ENCODE data around the gene CNGB1.

The CNGB1 gene

GRCh38 chr16:57966204-57966771 lies 4.6 kb downstream of the CNGB1 start:
- no peak overlapping the region for H3K4me3 ChIP-seq (ENCODE audit: low read length)
- peaks cover 3% of the 10 kb centered on the region for H3K27me3 ChIP-seq (ENCODE audit: control insufficient read depth, insufficient read depth, low read length)
- peaks cover 5% of the 10 kb centered on the region for H3K4me1 ChIP-seq (ENCODE audit: control insufficient read depth, insufficient read depth, low read length)
- H3K36me3 ChIP-seq (ENCODE audit: control insufficient read depth, insufficient read depth, low read length), result no peaks in the 10 kb centered on the region
- H3K9me3 ChIP-seq (ENCODE audit: control insufficient read depth, low read length), result no peaks in the 10 kb centered on the region
- no peak overlapping the region for H3K9ac ChIP-seq (ENCODE audit: low read length)

- no peak overlapping the region for H3K9ac ChIP-seq (ENCODE audit: low read length)
- H3K4me3 ChIP-seq (ENCODE audit: low read length), result no peak overlapping the region
- H3K27me3 ChIP-seq (ENCODE audit: control insufficient read depth, insufficient read depth, low read length), result peaks cover 3% of the 10 kb centered on the region
- no peaks in the 10 kb centered on the region for H3K36me3 ChIP-seq (ENCODE audit: control insufficient read depth, insufficient read depth, low read length)
- peaks cover 5% of the 10 kb centered on the region for H3K4me1 ChIP-seq (ENCODE audit: control insufficient read depth, insufficient read depth, low read length)
- H3K9me3 ChIP-seq (ENCODE audit: control insufficient read depth, low read length), result no peaks in the 10 kb centered on the region
These were observed 6.7 kb downstream of the CNGB1 start for GRCh38 chr16:57964157-57964700.

GRCh38 chr16:57962756-57963155 lies 8.2 kb downstream of the CNGB1 start:
- no peak overlapping the region for H3K4me3 ChIP-seq (ENCODE audit: low read length)
- H3K36me3 ChIP-seq (ENCODE audit: control insufficient read depth, insufficient read depth, low read length), result no peaks in the 10 kb centered on the region
- H3K27me3 ChIP-seq (ENCODE audit: control insufficient read depth, insufficient read depth, low read length), result peaks cover 3% of the 10 kb centered on the region
- no peak overlapping the region for H3K9ac ChIP-seq (ENCODE audit: low read length)
- H3K9me3 ChIP-seq (ENCODE audit: control insufficient read depth, low read length), result no peaks in the 10 kb centered on the region
- peaks cover 5% of the 10 kb centered on the region for H3K4me1 ChIP-seq (ENCODE audit: control insufficient read depth, insufficient read depth, low read length)

GRCh38 chr16:57962046-57962445 lies 8.9 kb downstream of the CNGB1 start:
- Histone ChIP-seq H3K4me3 (ENCODE audit: low read length) (no peak overlapping the region), H3K9me3 (ENCODE audit: control insufficient read depth, low read length) (no peaks in the 10 kb centered on the region), H3K4me1 (ENCODE audit: control insufficient read depth, insufficient read depth, low read length) (peaks cover 4% of the 10 kb centered on the region), H3K27me3 (ENCODE audit: control insufficient read depth, insufficient read depth, low read length) (peaks cover 3% of the 10 kb centered on the region), H3K9ac (ENCODE audit: low read length) (no peak overlapping the region), H3K36me3 (ENCODE audit: control insufficient read depth, insufficient read depth, low read length) (no peaks in the 10 kb centered on the region)

GRCh38 chr16:57961538-57961937 lies 9.4 kb downstream of the CNGB1 start:
- no peak overlapping the region for H3K4me3 ChIP-seq (ENCODE audit: low read length)
- peaks cover 3% of the 10 kb centered on the region for H3K27me3 ChIP-seq (ENCODE audit: control insufficient read depth, insufficient read depth, low read length)
- H3K9ac ChIP-seq (ENCODE audit: low read length), result no peak overlapping the region
- no peaks in the 10 kb centered on the region for H3K36me3 ChIP-seq (ENCODE audit: control insufficient read depth, insufficient read depth, low read length)
- H3K4me1 ChIP-seq (ENCODE audit: control insufficient read depth, insufficient read depth, low read length), result no peaks in the 10 kb centered on the region
- no peaks in the 10 kb centered on the region for H3K9me3 ChIP-seq (ENCODE audit: control insufficient read depth, low read length)

DNA sequence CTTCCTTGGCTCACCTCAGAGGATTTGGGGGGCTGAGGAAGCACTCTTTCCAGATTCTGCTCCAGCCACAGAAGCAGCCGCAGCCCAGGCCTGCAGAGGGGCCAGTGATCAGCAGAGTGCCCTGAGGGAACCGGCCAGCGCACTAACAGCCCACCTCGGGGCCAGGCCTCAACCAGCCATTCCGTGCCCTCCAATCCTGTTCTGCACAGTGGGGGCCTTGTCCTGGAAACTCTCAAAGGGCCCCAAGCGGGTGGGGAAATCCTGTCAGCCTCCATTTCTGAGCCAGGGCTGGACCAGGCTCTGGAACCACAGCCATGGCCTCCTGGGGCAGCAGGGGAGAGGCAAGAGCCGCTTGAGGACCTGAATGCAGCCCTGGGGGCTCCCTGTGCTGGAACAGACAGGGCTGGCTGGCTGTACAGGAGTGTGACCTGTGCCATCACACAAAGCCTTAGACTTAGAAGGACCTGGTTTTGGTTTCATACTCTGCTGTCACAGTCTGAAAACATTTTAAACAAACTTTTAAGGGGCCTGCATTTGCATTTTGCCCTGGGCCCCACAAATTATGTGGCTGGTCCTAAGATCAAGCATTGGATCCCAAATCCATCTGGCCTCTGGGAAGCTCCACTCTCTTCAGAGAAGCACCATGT lies 10.0 kb downstream of the CNGB1 start:
- Histone ChIP-seq H3K36me3 (ENCODE audit: control insufficient read depth, insufficient read depth, low read length) (no peaks in the 10 kb centered on the region), H3K4me1 (ENCODE audit: control insufficient read depth, insufficient read depth, low read length) (no peaks in the 10 kb centered on the region)

DNA sequence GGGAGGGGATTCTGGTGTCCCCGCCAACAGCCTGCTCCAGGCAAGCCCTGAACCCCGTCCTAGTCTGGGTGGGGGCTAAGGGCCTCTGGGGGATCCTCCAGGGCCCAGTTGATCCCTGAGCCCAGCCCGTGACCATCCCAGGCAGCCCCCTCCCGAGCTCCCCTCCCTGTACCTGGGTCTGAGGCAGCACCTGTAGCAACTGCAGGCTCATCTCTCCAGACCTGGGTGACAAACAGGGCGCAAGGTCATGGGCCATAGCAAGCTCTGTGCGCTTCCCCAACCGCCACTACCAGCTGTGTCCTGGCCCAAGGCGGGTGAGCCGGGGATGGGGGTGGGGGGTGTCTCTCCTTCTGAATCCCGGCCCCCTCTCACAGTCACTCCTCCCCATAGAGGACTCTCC lies 10.6 kb downstream of the CNGB1 start:
- Histone ChIP-seq H3K9me3 (ENCODE audit: control insufficient read depth, low read length) (no peaks in the 10 kb centered on the region), H3K4me1 (ENCODE audit: control insufficient read depth, insufficient read depth, low read length) (no peaks in the 10 kb centered on the region), H3K4me3 (ENCODE audit: low read length) (no peak overlapping the region), H3K36me3 (ENCODE audit: control insufficient read depth, insufficient read depth, low read length) (no peaks in the 10 kb centered on the region), H3K9ac (ENCODE audit: low read length) (no peak overlapping the region), H3K27me3 (ENCODE audit: control insufficient read depth, insufficient read depth, low read length) (peaks cover 3% of the 10 kb centered on the region)

More for the DNA sequence above, 10.0 kb downstream of the CNGB1 start:
- Histone ChIP-seq H3K27me3 (ENCODE audit: control insufficient read depth, insufficient read depth, low read length) (peaks cover 3% of the 10 kb centered on the region), H3K9ac (ENCODE audit: low read length) (no peak overlapping the region), H3K4me3 (ENCODE audit: low read length) (no peak overlapping the region), H3K9me3 (ENCODE audit: control insufficient read depth, low read length) (no peaks in the 10 kb centered on the region)

- H3K27me3 ChIP-seq (ENCODE audit: control insufficient read depth, insufficient read depth, low read length), result peaks cover 3% of the 10 kb centered on the region
- H3K36me3 ChIP-seq (ENCODE audit: control insufficient read depth, insufficient read depth, low read length), result no peaks in the 10 kb centered on the region
- H3K9ac ChIP-seq (ENCODE audit: low read length), result no peak overlapping the region
- H3K4me1 ChIP-seq (ENCODE audit: control insufficient read depth, insufficient read depth, low read length), result no peaks in the 10 kb centered on the region
- no peaks in the 10 kb centered on the region for H3K9me3 ChIP-seq (ENCODE audit: control insufficient read depth, low read length)
- H3K4me3 ChIP-seq (ENCODE audit: low read length), result no peak overlapping the region
These were observed 11.1 kb downstream of the CNGB1 start for GRCh38 chr16:57959804-57960203.

GRCh38 chr16:57959121-57959520 lies 11.8 kb downstream of the CNGB1 start:
- no peaks in the 10 kb centered on the region for H3K9me3 ChIP-seq (ENCODE audit: control insufficient read depth, low read length)
- no peaks in the 10 kb centered on the region for H3K4me1 ChIP-seq (ENCODE audit: control insufficient read depth, insufficient read depth, low read length)
- no peaks in the 10 kb centered on the region for H3K36me3 ChIP-seq (ENCODE audit: control insufficient read depth, insufficient read depth, low read length)
- no peak overlapping the region for H3K9ac ChIP-seq (ENCODE audit: low read length)
- peaks cover 3% of the 10 kb centered on the region for H3K27me3 ChIP-seq (ENCODE audit: control insufficient read depth, insufficient read depth, low read length)
- no peak overlapping the region for H3K4me3 ChIP-seq (ENCODE audit: low read length)

DNA sequence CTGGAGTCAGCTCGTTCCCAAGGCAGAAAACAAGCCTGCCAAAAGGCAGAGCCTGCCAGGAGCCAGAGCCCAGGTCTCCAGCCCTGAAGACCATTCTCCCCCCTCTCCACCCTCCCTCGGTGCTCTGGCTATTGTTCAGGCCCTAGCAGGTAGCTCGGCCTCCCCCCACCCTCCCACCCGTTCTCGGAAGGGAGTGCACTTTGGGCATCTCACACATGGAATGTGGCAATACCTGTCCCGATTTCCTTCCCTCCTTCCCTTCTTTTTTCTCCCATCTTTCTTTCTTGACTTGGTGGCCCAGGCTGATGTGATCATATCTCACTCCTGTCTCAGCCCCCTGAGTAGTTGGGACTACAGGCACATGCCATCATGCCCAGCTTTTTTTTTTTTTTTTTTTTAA lies 12.4 kb downstream of the CNGB1 start:
- no peaks in the 10 kb centered on the region for H3K36me3 ChIP-seq (ENCODE audit: control insufficient read depth, insufficient read depth, low read length)
- no peak overlapping the region for H3K4me3 ChIP-seq (ENCODE audit: low read length)
- no peaks in the 10 kb centered on the region for H3K9me3 ChIP-seq (ENCODE audit: control insufficient read depth, low read length)
- H3K9ac ChIP-seq (ENCODE audit: low read length), result no peak overlapping the region
- H3K27me3 ChIP-seq (ENCODE audit: control insufficient read depth, insufficient read depth, low read length), result peaks cover 3% of the 10 kb centered on the region
- H3K4me1 ChIP-seq (ENCODE audit: control insufficient read depth, insufficient read depth, low read length), result no peaks in the 10 kb centered on the region

DNA sequence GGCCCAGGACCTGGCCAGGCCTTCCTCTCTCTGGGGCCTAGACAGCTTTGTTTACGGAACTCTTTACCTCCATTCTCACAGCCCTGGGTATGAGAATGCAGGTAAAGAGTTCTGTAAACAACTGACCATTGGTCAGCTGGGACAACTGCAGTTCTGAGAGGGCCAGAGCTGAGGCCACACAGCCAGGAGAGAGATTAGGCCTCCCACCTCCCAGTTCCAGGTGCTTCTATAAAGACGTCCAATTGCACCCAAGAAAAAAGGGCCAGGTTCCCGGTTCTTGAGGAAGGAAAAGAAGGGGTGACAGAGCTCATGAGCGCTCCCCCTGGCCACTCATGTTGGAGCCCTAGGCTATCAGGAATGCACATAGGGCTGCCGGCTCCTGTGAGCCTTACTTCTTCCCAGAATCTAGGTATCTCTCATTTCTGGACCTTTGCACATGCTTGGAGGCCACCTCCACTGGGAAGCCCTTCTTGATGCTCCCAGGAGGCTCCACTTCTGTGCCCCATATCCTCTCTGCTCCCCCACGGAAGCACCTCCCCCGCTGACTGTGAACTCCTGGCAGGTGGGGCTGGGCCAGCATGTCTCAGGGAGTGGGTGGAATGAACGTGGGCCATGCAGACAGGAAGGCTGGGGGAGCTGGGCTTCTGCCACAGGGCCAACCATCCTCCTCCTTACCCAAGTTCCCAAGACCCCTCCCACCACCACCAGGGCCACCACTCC lies 13.1 kb downstream of the CNGB1 start:
- Histone ChIP-seq H3K27me3 (ENCODE audit: control insufficient read depth, insufficient read depth, low read length) (no peaks in the 10 kb centered on the region), H3K9me3 (ENCODE audit: control insufficient read depth, low read length) (no peaks in the 10 kb centered on the region), H3K36me3 (ENCODE audit: control insufficient read depth, insufficient read depth, low read length) (no peaks in the 10 kb centered on the region), H3K4me1 (ENCODE audit: control insufficient read depth, insufficient read depth, low read length) (no peaks in the 10 kb centered on the region), H3K9ac (ENCODE audit: low read length) (no peak overlapping the region), H3K4me3 (ENCODE audit: low read length) (no peak overlapping the region)

DNA sequence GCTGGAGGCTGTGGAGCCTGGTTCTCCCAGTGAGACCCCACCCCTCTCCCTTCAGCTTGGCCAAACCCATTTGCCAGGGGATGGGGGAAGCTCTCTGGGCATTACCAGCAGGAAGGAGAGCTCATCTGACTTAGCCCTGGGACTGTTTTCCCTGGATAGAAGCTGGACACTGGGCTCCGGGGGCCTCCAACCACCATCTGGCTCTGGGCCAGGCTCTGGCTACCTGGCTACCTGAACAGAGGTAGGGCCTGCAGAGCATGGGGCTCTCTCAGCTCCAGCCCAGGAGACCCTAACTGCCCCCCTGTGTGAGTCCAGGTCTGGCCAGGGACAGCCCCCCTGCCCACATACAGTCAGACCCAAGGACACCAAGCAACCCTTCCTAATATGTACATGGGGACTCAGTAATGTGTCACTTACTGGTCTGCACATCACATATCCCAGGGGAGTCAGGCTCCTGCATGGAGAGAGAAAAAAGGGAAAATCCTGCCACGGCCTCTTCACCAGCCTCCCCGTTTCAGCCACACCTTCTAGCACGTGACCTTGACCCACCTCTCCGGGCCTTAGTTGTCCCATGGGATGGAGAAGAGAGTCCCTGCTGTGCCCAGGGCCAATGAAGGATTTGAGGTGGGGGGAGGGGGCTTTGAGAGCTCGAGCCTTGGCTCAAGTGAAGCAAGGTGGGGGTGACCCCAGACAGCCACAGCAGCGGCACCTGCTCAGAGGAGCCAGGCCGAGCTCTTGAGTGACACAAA lies 13.8 kb downstream of the CNGB1 start:
- Histone ChIP-seq H3K4me1 (ENCODE audit: control insufficient read depth, insufficient read depth, low read length) (no peaks in the 10 kb centered on the region), H3K36me3 (ENCODE audit: control insufficient read depth, insufficient read depth, low read length) (no peaks in the 10 kb centered on the region), H3K9ac (ENCODE audit: low read length) (no peak overlapping the region), H3K4me3 (ENCODE audit: low read length) (no peak overlapping the region), H3K9me3 (ENCODE audit: control insufficient read depth, low read length) (no peaks in the 10 kb centered on the region), H3K27me3 (ENCODE audit: control insufficient read depth, insufficient read depth, low read length) (no peaks in the 10 kb centered on the region)

Data from mucosa of stomach (tissue), 1 donor.